ENCODE data around the gene KCNG3. TPM values are rescaled to one million over a fixed set of nuclear protein-coding genes. Genes with fewer than 3 reads are reported as not detected.
A peak's percentile ranks its signal among the peaks of the same experiment; 100 is the strongest.

KCNG3 gene
- total and polyA plus RNA-seq, 10 donors, result 0.10 TPM; not detected in 9

DNA sequence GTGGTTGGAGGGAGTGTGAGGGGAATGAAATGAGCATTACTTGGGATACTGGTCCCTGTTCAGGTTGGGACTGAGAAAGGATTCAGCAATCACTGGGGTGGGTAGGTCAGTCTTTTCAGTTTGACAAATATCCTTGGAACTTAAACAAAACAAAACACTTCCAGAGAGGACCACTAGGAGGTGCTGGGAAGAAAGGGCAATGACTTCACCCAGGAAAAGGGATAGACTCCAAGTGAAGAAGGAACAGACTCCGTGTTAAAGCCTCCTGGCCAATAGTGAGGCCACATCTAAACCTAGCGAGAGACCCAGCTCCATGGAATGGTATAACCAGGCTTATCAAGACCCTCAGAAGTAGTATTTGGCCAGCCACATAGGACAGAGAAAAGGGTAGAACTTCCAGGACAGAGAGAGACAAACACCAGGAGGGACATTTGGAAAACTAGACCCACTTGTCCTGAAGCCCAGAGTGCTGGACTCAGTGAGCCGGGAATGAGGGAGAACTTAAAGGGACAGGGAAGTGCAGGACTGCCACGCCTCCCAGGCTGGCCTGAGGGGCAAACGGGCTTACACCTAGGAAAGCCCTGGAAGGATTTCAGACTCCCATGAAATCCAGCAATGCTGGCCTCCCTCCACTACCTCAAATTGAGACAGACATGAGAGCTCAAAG is 19.6 kb upstream of the KCNG3 start:
- Histone ChIP-seq H3K4me3 (no peak overlapping the region), H3K9me3 (no peaks in the 10 kb centered on the region), H3K36me3 (no peaks in the 10 kb centered on the region), H3K27me3 (replicated peaks in 1 of 7) (no peaks in the 10 kb centered on the region), H3K27ac (no peak overlapping the region), H3K4me1 (peaks cover 0 to 10% (median 8%) of the 10 kb centered on the region in 6 donors)
- WGBS, 5 donors, result 70 to 81% (median 75%) methylated on average over 5 of the region's 5 CpGs
- intact Hi-C loops (cut with DNase I; ENCODE audit: low total_unique reads), result no loop called here
- TF ChIP-seq, protein P1, sequence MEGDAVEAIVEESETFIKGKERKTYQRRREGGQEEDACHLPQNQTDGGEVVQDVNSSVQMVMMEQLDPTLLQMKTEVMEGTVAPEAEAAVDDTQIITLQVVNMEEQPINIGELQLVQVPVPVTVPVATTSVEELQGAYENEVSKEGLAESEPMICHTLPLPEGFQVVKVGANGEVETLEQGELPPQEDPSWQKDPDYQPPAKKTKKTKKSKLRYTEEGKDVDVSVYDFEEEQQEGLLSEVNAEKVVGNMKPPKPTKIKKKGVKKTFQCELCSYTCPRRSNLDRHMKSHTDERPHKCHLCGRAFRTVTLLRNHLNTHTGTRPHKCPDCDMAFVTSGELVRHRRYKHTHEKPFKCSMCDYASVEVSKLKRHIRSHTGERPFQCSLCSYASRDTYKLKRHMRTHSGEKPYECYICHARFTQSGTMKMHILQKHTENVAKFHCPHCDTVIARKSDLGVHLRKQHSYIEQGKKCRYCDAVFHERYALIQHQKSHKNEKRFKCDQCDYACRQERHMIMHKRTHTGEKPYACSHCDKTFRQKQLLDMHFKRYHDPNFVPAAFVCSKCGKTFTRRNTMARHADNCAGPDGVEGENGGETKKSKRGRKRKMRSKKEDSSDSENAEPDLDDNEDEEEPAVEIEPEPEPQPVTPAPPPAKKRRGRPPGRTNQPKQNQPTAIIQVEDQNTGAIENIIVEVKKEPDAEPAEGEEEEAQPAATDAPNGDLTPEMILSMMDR (IDR thresholded peaks at IDR 0.05 in 8 of 11, conservative IDR thresholded peaks at IDR 0.05 in 3 of 11), result peak in 8 of 11 experiments; percentile 19 to 50 (median 40)
- TF ChIP-seq POLR2AphosphoS5 (IDR thresholded peaks at IDR 0.05), result no peak
- no peak for DNase-seq

- no peaks in the 10 kb centered on the region for H3K9me3 ChIP-seq
- H3K36me3 ChIP-seq, result no peaks in the 10 kb centered on the region
- no peak overlapping the region for H3K27ac ChIP-seq
- peaks cover 0 to 10% (median 8%) of the 10 kb centered on the region in 6 donors for H3K4me1 ChIP-seq
- TF ChIP-seq, protein P1 (IDR thresholded peaks at IDR 0.05 in 8 of 11, conservative IDR thresholded peaks at IDR 0.05 in 3 of 11), result no peak
- no peak for TF ChIP-seq POLR2AphosphoS5 (IDR thresholded peaks at IDR 0.05)
- TF ChIP-seq POLR2A (IDR thresholded peaks at IDR 0.05), result no peak
- H3K4me3 ChIP-seq, result no peak overlapping the region
- DNase-seq, result no peak
- intact Hi-C loops (cut with DNase I; ENCODE audit: low total_unique reads), result no loop called here
- 2 to 9% (median 7%) methylated on average over 2 of the region's 2 CpGs for WGBS, 5 donors
- no peaks in the 10 kb centered on the region for H3K27me3 ChIP-seq (replicated peaks in 1 of 7)
Measured at GRCh38 chr2:42510608-42511243, 16.9 kb upstream of the KCNG3 start.

DNA sequence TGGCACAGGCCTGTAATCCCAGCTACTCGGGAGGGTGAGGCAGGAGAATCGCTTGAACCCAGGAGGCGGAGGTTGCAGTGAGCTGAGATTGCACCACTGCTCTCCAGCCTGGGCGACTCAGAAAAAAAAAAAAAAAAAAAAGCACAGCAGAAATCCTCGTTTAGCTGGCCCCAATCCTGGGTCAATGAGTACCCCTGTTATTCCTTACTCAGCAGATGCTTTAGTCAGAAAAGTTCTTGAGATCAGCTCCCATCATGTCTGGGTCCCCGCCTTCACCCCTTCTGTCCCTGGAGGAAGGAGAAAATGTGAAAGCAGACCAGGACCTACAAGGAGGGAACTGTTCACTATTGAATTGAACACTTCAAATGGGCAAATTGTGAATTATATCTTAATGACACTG is 16.4 kb upstream of the KCNG3 start:
- H3K4me1 ChIP-seq, result peaks cover 0 to 10% (median 8%) of the 10 kb centered on the region in 6 donors
- no peak overlapping the region for H3K4me3 ChIP-seq
- TF ChIP-seq, protein P1 (IDR thresholded peaks at IDR 0.05 in 8 of 11, conservative IDR thresholded peaks at IDR 0.05 in 3 of 11), result no peak
- no peak for TF ChIP-seq POLR2A (IDR thresholded peaks at IDR 0.05)
- no peak for TF ChIP-seq POLR2AphosphoS5 (IDR thresholded peaks at IDR 0.05)
- H3K36me3 ChIP-seq, result no peaks in the 10 kb centered on the region
- H3K9me3 ChIP-seq, result no peaks in the 10 kb centered on the region
- 68 to 83% (median 71%) methylated on average over 6 of the region's 6 CpGs for WGBS, 5 donors
- no peak overlapping the region for H3K27ac ChIP-seq
- no peak for DNase-seq
- H3K27me3 ChIP-seq (replicated peaks in 1 of 7), result no peaks in the 10 kb centered on the region
- intact Hi-C loops (cut with DNase I; ENCODE audit: low total_unique reads), result no loop called here

All from spleen (tissue), 11 donors.